Head of caudate nucleus (tissue), 42 donors: ENCODE results near the gene FBXL20.
A peak's percentile ranks its signal among the peaks of the same experiment; 100 is the strongest.

Experiments used
- DNase-seq, 42 donors: peaks; one replicate each; pipeline versions ENCODE4 v3.0.0 to v3.0.0-alpha.2; 2020 to 2021; ENCODE audit warnings: mixed read lengths in 7 of 42
- intact Hi-C: fragments of 100-400 bp; cut with DNase I; formaldehyde crosslinking; loops from one replicate; pipeline ENCODE4 v1.15.0; 2022

Gene FBXL20

DNA sequence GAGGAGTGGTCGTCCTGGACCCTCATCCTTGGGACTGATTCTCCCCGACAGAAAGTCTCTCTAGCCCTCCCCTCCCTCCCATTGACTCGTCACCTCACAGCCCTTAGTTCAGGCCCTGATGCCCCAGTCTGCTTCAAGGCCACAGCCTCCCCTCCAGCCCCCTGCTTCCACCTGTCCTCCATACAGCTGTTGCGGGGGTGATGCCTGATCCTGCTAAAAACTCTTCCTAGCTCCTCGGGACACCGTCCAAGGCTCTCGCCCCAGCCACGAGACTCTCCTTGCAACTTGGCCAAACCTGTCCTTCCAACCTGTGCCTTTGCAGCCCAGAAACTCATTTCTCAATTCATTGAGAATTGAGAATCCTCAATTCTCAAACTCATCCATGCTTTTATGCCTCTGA, 182.5 kb downstream of the FBXL20 start:
- intact Hi-C loops, result no loop called here
- no peak for DNase-seq

DNA sequence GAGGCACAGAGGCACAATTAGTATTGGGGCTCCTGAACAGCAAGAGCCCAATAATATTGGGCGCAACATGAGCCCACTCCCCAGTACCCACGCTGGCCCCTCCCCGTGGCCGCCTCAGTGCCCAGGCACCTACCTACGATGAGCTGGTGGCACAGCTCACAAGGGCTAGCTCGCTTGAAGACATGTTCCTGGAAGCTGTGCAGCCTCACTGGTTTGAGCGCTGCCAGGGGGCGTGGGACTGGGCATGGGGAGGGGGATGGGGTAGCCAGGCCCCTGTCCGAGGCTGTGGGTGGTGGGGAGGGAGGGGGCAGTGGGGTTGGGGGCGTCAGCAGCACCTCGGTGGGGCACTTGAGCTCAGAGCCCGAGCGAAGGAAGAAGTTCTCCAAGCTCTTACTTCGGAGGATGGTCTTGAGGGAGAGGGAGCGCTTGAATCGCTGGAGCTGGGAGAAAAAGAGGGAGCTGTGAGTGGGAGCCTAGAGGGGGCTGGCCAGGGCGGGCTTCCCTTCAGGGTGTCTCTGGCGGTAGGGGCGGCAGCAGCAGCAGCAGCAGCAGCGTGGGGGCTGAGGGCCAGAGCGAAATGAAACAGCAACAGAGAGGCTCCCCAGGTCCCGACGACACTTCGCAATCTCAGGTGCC, 183.6 kb downstream of the FBXL20 start:
- no peak for DNase-seq
- intact Hi-C loops, result no loop called here

DNA sequence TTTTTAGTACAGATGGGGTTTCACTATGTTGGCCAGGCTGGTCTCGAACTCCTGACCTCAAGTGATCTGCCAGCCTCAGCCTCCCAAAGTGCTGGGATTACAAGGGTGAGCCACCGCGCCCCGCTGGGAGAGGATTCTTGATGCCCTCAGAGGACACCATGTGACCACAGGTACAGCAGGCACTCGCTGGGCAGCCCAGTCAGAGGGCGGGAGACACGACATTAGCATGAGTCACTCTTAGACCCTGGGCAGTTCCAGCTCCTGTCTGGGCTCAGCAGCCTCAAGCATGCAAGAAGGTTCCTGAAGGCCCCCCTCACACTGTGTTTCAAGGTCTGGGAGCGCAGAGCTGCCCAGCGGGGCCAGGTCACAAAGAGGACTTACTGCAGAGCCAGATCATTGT, 187.6 kb downstream of the FBXL20 start:
- intact Hi-C loops, result no loop called here
- DNase-seq, result no peak

DNA sequence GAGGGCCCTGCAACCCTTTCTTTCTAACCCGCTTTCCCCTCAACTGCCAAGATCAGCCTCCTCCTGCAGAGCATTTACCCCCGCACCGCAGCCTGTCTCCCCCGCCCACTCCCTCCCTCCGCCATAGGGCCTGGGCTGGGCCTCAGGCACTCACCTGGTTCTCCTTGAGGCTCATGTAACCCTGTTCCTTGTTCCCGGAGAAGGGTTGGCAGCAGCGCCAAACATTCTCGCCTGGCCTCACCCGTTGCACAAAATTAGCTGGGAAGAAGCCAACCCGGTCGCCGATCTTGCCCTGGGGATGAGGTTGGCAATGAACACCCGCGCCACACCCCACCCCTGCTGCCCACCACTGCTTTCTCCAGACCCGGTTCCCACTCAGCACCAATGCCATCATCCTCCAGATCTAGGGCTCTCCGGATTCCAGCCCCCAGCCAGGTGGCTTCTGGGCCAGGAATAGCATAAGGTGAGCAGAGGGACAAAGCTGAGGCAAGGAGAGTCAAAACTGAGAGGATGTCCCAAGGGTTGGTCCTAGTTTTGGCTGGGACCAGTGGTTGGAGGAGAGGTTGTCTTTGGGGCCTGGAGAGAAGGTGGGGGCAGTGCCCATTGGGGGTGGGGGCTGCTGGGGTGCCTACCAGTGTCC, 188.5 kb downstream of the FBXL20 start:
- intact Hi-C loops, result no loop called here
- DNase-seq, result peak in 21 of 42 donors; percentile 23 to 81 (median 53)

DNA sequence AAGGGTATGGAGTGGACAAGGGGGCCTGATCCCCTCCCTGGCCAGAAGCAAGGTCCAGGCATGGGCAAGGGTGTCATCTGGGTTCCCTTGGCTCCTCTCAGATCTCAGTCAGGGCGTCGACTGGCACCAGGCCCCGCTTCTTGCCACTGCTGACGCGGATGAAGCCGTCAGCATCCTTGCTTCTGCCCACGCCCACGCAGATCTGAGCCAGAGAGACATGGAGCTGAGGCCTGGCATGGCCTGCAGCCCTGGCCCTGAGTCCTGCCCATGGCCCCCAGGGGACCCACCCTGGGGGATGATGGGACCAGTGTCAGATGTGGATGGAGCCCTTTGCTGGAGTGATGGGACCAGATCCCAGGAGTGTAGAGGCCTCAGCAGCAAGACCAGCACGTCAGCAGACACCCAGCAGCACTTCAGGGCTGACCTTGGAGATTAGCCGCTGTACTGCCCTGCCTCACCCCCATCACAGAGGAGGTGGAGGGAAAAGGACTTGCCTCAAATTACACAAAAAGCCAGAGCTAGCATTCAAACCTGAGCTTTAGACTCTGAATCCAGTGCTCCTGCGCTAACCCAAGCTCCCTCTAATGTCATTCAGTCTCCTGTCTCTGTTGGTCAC, 189.1 kb downstream of the FBXL20 start:
- intact Hi-C loops, result no loop called here

GRCh38 chr17:39210093-39210434, 191.4 kb downstream of the FBXL20 start:
- DNase-seq, result no peak
- intact Hi-C loops, result no loop called here

More for the DNA sequence above, 189.1 kb downstream of the FBXL20 start:
- no peak for DNase-seq

GRCh38 chr17:39209317-39210092, 191.9 kb downstream of the FBXL20 start:
- intact Hi-C loops, result no loop called here
- peak; percentile 53 to 93 (median 78) for DNase-seq

- DNase-seq, result no peak
- intact Hi-C loops, result no loop called here
Measured at GRCh38 chr17:39208893-39209292, 192.5 kb downstream of the FBXL20 start.

DNA sequence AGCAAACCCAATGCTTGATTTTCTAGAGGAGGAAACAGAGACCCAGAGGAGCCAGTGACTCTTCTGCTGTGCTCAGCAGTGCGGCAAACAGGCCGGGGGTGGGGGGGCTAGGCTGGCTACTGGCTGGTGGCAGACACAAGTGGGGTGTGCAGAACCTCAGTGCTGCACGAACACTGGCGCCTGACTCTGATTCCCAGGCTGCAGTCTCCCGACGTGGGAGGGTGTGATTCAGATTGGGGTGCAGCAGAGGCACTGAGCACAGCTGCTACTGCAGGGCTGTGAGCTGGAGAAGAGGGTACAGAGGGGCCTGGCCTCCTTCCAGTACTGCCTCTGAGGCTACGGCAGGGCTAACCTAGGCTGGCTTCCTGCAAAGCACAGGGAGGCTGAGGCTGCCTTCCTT, 193.3 kb downstream of the FBXL20 start:
- intact Hi-C loops, result no loop called here
- DNase-seq, result peak; percentile 47 to 93 (median 78)

- no peak for DNase-seq
- intact Hi-C loops, result no loop called here
Measured at GRCh38 chr17:39205112-39205526, 196.3 kb downstream of the FBXL20 start.

DNA sequence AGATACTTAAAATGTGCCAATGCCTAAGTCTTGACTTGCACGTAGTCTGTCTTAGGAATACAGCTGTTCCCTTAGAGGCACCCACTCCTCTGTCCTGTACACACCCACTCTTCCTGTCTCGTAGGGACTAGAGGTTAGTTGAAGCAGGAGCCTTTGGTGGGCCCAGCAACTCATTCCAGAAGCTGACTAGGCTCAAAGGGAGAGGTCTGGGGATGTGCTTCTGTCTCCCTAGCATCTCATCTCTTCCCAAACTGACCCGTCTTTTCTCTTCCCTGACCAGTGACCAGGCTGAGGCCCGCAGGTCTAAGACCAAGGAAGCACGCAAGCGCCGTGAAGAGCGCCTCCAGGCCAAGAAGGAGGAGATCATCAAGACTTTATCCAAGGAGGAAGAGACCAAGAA, 197.2 kb downstream of the FBXL20 start:
- intact Hi-C loops, result no loop called here
- peak in 1 of 42 donors; percentile 43 for DNase-seq
